Limb (tissue), 2 donors: Measurements from ENCODE around the gene ABCB8.
A peak's percentile ranks its signal among the peaks of the same experiment; 100 is the strongest.
"Not testable (repeated sequence)": the region's sequence is repeated elsewhere in the genome, so short reads cannot be mapped to it uniquely, and the experiment has no call there.

Experiments used
- DNase-seq, 2 donors: peaks; one replicate each; pipeline ENCODE4 v3.0.0-alpha.2; 2016; ENCODE audit errors: extremely low spot score in 2 of 2

Gene ABCB8

GRCh38 chr7:151013733-151014497 lies 14.3 kb upstream of the ABCB8 start:
- DNase-seq: peak; percentile 79 to 90

DNA sequence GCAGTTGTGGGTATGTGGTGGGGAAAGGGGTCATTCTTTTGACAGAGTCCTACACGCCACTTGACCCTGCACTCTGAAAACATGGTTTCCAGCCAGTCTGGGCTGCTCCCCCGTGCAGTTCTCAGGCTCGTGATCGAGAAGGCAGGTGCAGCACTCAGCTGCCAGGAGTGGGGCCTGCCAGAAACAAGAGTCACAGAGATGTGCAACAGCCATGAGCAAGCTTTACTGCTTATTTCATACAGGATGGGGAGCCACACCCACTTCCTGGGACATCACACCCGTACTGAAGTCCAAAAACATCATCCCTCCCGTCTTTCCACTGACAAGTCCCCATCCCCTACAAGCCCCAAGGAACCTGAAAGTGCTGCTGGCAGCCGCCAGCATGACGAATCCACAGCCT lies 13.3 kb upstream of the ABCB8 start:
- no peak for DNase-seq

DNA sequence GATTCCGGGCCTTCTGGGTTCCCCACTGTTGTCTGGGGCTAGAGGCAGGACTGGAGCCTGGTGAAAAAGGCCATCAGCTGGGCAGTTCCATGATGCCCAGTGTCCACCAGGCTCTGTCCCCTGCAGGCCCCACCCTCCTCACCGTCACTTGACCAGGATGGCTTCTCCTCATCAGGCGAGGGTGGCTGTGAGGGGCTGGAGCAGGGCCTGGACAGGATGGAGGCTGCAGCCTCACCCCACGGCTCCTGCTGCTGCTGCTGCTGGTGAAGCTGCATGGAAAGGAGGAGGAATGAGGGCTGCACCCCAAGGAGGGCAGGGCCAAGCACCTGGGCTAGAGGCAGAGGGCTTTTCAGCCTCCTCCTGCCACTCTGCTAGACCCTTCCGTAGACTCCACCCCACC lies 12.3 kb upstream of the ABCB8 start:
- no peak for DNase-seq

DNA sequence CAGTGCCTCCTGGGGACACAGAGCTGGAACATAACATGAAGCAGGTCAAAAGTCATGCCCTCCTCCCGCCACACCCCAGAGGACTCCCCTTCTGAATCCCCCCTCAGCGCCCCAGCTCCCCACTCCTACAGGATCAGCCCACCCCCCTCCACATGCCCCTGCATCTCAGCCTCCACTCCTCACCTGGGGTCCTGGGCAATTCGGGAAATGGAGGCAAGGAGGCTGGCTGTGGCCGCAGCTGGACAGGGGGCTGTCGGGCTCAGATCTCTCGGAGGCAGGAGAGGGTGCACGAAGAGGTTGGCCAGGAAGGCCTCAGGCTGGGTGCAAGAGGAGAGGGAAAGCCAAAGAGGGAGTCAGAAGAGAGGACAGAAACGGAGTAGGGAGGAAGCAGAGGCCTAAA lies 11.7 kb upstream of the ABCB8 start:
- no peak for DNase-seq

- no peak for DNase-seq
Measured at GRCh38 chr7:151016942-151017341, 11.3 kb upstream of the ABCB8 start.

GRCh38 chr7:151017370-151017952 lies 10.8 kb upstream of the ABCB8 start:
- DNase-seq: no peak

- peak; percentile 56 to 93 for DNase-seq
Measured at GRCh38 chr7:151017953-151018420, 10.3 kb upstream of the ABCB8 start.

DNA sequence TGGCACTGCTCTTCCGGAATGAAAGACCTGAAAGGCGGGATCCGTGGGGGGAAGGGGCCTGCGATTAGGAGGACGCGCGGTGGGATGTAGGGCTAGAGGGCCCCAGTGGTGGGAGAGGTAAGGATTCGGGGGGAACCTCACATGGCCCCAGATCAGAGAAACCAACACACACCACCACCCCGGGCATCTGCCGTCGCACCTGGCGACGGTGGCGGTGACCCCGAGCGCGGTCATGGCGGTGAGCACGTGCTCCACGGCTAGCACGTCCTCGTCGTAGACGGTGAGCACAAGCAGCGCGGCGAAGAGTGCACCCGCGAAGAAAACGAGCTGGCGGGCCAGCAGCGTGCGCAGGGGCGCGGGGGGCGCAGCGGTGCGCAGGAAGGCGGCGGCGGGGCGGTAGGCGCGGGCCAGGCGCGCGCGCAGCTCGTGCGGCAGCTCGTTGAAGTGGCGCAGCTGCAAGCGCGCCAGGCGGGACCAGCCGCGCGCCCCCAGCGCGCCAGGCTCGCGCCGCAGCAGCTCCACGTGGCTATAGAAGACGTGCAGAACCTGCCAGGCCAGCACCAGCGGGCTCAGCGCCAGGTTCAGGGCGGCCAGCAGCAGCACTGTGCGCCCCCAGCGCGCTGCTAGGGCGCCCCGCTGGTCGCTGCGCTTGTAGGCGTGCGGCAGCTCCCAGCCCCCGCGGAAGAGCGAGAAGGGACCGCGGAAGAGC lies 9.7 kb upstream of the ABCB8 start:
- peak in 1 of 2 donors; percentile 80 for DNase-seq

- DNase-seq: no peak
Measured at GRCh38 chr7:151019130-151019447, 9.2 kb upstream of the ABCB8 start.

- DNase-seq: no peak
Measured at GRCh38 chr7:151020231-151020630, 8.0 kb upstream of the ABCB8 start.

DNA sequence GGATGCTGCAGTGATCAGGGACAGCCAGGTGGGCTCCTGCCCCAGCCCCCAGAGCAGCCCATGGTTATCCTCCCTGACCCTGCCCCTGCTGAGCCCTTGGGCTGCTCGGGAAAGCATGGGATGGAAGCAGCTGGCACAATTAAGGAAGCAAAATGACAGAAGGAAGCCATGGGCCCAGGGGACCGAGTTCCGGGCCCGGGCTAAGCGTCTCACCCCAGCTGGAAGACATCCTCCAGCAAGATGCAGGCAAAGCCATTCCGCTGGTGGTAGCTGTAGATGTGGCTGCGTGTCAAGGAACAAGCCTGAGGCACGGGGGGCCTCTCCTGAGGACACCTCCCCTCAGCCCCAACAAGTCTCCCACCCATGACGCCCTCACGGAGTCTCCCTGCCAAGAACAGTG lies 5.0 kb upstream of the ABCB8 start:
- DNase-seq: no peak

DNA sequence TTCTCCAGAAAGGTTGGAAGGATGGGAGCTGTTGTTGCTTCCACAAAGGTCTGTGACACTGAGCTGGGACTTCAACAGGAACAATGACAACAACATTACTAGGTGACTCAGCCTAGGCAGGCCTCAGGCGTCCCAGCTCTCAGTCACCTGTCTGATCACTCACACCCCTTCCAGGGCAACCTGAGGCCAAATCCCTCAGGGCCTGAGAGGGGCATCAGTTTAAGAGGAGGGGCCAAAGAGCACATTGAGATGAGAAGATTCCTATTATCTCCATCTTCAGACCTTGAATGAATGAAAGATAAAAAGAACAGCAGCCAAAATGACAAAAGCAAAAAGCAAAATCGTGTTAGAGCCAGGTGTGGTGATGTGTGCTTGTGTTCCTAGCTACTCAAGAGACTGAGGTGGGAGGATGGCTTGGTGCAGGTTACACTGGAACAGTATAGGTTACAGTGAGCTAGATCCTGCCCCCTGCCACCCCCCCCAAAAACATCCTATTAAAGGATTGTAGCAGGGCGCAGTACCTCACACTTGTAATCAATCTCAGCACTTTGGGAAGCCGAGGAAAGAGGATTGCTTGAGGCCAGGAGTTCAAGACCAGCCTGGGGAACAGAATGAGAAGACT lies 3.7 kb upstream of the ABCB8 start, which contains the start of gene ATG9B:
TSS of gene ATG9B (minus strand) at position 60 of the 622 bp plus-strand sequence. CDS start 71 bp downstream, outside the sequence.
- DNase-seq: no peak

DNA sequence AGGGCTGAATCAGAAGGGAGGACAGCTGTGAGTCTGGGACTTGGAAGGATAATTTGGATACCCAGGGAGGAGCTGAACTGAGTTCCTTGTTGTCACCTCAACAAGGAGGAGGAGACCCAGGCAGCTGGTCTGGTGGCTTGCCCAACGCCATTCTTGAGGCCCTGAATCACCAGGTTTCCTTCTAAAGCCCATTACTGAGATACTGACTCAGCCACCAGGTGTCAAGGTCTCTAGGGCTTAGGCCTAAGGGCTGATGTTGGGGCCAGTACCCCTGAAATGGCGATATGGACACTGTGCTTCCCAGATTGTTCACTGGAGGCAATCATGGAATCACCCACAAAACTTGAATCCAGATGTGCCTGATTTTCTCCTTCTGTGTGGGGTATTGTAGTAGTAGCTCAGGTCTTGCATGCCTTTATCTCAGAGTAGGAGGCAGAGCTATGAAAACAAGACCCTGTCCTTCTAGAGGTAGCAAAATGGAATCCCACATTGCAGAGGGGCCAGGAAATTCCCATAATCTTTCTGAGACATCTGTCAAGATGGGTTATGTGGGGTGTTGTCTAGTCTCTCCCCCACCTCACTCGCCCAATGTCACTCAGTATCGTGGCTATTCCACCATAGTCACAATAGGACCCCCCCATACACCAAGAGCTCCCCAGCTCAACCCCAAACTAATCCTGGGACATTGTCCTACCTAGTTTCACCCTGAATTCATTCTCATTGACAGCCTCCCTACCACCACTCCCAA lies 2.2 kb upstream of the ABCB8 start:
- DNase-seq: no peak

DNA sequence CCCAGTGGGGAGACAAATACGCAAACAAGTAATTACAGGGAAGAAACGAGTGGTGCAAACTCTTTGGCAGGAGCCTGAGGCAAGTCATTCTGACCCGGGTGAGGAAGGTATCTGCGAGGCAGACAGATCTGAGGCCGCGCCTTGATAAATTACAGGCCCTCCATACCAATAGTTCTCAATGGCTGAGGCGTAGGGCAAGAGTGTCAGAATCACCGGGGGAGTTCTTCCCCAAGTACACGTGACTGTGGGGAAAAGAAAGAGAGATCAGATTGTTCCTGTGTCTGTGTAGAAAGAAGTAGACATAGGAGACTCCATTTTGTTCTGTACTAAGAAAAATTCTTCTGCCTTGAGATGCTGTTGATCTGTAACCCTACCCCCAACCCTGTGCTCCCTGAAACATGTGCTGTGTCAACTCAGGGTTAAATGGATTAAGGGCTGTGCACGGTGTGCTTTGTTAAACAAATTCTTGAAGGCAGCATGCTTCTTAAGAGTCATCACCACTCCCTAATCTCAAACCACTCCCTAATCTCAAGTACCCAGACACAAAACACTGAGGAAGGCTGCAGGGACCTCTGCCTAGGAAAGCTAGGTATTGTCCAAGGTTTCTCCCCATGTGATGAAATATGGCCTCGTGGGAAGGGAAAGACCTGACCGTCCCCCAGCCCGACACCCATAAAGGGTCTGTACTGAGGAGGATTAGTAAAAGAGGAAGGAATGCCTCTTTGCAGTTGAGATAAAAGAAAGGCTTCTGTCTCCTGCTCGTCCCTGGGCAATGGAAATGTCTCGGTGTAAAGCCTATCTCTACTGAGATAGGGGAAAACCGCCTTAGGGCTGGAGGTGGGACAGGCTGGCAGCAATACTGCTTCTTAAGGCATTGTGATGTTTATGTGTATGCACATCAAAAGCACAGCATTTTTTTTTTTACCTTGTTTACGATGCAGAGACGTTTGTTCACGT lies 1.2 kb upstream of the ABCB8 start:
- not testable (repeated sequence) for DNase-seq

GRCh38 chr7:151027728-151028130 lies 521 bp upstream of the ABCB8 start:
- DNase-seq: not testable (repeated sequence)

DNA sequence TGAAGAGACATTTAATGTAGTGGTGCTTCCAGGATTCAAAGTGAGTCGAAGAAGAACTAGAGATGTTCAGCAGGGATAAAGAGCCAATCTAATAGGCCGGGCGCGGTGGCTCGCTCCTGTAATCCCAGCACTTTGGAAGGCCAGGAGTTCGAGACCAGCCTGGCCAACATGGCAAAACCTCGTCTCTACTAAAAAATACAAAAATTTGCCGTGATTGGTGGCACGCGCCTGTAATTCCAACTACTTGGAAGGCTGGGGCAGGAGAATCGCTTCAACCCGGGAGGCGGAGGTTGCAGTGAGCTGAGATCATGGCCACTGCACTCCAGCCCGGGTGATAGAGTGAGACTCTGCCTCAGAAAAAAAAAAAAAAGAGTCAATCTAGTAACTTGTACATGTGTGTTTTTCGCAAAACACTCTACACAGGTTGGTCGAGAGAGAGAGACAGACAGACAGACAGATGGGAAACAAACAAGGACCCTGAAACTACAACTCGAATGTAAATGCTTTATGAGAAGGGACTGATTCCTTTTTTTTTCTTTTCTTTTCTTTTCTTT lies 775 bp downstream of the ABCB8 start:
- DNase-seq: no peak

- DNase-seq: no peak
Measured at GRCh38 chr7:151031011-151031410, 2.8 kb downstream of the ABCB8 start.

- DNase-seq: no peak
Measured at GRCh38 chr7:151032936-151033863, 5.0 kb downstream of the ABCB8 start.

GRCh38 chr7:151033864-151034249 lies 5.6 kb downstream of the ABCB8 start:
- no peak for DNase-seq
